Upper lobe of right lung (tissue), 1 donor: Measurements from ENCODE around the gene ATG2B. TPM values are rescaled to one million over a fixed set of nuclear protein-coding genes. Genes with fewer than 3 reads are reported as not detected.

Experiments used
- ATAC-seq: fragments of 200-7000 bp; cut with Tn5 transposase; one replicate; pipeline ENCODE4 v1.9.1; 2020; ENCODE audit warnings: mild to moderate bottlenecking, moderate library complexity
- DNase-seq: peaks from one replicate; pipeline ENCODE4 v3.0.0-alpha.2; 2020
- H3K27ac ChIP-seq: fragments of 200-600 bp; one replicate; pipeline ENCODE4 v1.8.0; 2022
- H3K27me3 ChIP-seq: fragments of 200-600 bp; one replicate; pipeline ENCODE4 v1.8.0; 2022; ENCODE audit warnings: mild to moderate bottlenecking
- H3K36me3 ChIP-seq: fragments of 200-600 bp; one replicate; pipeline ENCODE4 v1.8.0; 2022
- H3K4me1 ChIP-seq: fragments of 200-600 bp; one replicate; pipeline ENCODE4 v1.8.0; 2022
- H3K4me3 ChIP-seq: fragments of 200-600 bp; one replicate; pipeline ENCODE4 v1.8.0; 2022; ENCODE audit warnings: mild to moderate bottlenecking
- H3K9me3 ChIP-seq: fragments of 200-600 bp; one replicate; pipeline ENCODE4 v1.8.0; 2022
- CTCF ChIP-seq: fragments of 200-600 bp; IDR thresholded peaks from one replicate; pipeline ENCODE4 v1.8.0; 2022; ENCODE audit warnings: antibody characterized with exemption
- intact Hi-C: fragments of 100-400 bp; cut with DNase I; formaldehyde crosslinking; loops from one replicate; pipeline ENCODE4 v1.11.0; 2022
- long read RNA-seq: library from polyadenylated mRNA; unstranded; transcript quantifications from one replicate; pipeline ENCODE4 v2.0.0, GENCODE V29; 2021
- total RNA-seq: library from RNA; stranded (reverse); fragmentation: NEBNext Ultra II Directional; extraction: Animal tissue kit (Norgen Biotek cat#: 25700); gene quantifications from one replicate; pipeline ENCODE4 v1.2.1, GENCODE V29; 2021
- donor health status: DM: no; HTN: yes; CAD: no; lungs with severe emphysema.

The ATG2B gene, protein sequence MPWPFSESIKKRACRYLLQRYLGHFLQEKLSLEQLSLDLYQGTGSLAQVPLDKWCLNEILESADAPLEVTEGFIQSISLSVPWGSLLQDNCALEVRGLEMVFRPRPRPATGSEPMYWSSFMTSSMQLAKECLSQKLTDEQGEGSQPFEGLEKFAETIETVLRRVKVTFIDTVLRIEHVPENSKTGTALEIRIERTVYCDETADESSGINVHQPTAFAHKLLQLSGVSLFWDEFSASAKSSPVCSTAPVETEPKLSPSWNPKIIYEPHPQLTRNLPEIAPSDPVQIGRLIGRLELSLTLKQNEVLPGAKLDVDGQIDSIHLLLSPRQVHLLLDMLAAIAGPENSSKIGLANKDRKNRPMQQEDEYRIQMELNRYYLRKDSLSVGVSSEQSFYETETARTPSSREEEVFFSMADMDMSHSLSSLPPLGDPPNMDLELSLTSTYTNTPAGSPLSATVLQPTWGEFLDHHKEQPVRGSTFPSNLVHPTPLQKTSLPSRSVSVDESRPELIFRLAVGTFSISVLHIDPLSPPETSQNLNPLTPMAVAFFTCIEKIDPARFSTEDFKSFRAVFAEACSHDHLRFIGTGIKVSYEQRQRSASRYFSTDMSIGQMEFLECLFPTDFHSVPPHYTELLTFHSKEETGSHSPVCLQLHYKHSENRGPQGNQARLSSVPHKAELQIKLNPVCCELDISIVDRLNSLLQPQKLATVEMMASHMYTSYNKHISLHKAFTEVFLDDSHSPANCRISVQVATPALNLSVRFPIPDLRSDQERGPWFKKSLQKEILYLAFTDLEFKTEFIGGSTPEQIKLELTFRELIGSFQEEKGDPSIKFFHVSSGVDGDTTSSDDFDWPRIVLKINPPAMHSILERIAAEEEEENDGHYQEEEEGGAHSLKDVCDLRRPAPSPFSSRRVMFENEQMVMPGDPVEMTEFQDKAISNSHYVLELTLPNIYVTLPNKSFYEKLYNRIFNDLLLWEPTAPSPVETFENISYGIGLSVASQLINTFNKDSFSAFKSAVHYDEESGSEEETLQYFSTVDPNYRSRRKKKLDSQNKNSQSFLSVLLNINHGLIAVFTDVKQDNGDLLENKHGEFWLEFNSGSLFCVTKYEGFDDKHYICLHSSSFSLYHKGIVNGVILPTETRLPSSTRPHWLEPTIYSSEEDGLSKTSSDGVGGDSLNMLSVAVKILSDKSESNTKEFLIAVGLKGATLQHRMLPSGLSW (N-terminal part only)
- 19.1 TPM for total RNA-seq
- long read RNA-seq, partial matches to known transcripts = 5 of 8 reads
- long read RNA-seq, other reads (novel, unspliced or antisense) = 3 of 8 reads

GRCh38 chr14:96362965-96363750 lies at the start of gene ATG2B, which contains the start of gene GSKIP:
Gene ATG2B (minus strand): TSS chr14:96363341. CDS start chr14:96362976, 365 bp downstream.
Gene GSKIP (plus strand): TSS chr14:96363526. CDS start chr14:96382248, 18,722 bp downstream.
- TF ChIP-seq CTCF = no peak
- Histone ChIP-seq H3K27me3 (no peaks in the 10 kb centered on the region), H3K4me3 (peak within 1 kb of the TSS; percentile 97), H3K9me3 (no peaks in the 10 kb centered on the region), H3K36me3 (no peaks in the 10 kb centered on the region), H3K27ac (peak within 1 kb of the TSS; percentile 91), H3K4me1 (peaks cover 26% of the 10 kb centered on the region)
- intact Hi-C loops = no loop called here
- ATAC-seq = peak; percentile 98
- DNase-seq = peak; percentile 97

DNA sequence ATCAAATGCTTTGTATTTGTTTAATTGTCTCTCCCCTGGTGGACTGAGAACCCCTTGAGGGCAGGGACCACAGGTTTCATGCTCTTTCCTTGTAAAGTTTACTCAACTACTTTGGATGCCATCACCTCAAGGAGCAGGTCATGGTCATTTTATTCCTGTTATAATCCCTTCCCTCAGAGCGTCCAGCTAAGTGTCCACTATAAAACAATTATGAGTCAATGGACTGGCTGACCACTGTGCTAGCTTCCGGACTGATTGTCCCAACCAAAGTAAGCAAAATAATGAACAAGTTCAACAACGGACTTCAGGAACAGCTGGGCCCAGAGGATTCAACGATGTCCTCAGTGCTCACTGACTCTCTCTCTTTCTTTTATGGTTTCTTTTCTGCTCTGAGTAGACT lies 47.0 kb upstream of the ATG2B start:
- Histone ChIP-seq H3K27me3 (no peaks in the 10 kb centered on the region), H3K4me1 (no peaks in the 10 kb centered on the region), H3K4me3 (no peak overlapping the region), H3K27ac (no peak overlapping the region), H3K9me3 (no peaks in the 10 kb centered on the region), H3K36me3 (no peaks in the 10 kb centered on the region)
- intact Hi-C loops = no loop called here
- TF ChIP-seq CTCF = no peak
- ATAC-seq (no peak), DNase-seq (no peak)

DNA sequence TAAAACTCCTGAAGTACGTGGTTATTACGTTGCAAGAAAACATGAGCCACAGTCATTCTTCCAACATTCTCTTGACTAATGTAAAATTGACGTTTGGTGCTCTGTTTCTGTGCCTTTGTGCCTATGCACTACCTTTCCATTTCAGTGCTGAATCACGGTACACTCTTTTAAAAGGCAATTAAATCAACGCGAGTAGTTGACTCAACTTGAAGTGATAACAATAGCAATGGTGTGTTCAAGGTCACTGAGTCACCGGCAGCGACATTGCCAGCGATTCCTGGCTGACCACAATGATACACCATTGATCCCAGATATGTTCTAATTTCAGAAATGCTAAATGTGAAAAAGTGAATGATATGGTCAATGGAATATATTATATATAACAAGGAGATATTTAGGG lies 46.6 kb upstream of the ATG2B start:
- intact Hi-C loops = no loop called here
- Histone ChIP-seq H3K27me3 (no peaks in the 10 kb centered on the region), H3K4me3 (no peak overlapping the region), H3K27ac (no peak overlapping the region), H3K36me3 (no peaks in the 10 kb centered on the region), H3K4me1 (no peaks in the 10 kb centered on the region), H3K9me3 (no peaks in the 10 kb centered on the region)
- no peak for TF ChIP-seq CTCF
- no peak for DNase-seq
- ATAC-seq = no peak

DNA sequence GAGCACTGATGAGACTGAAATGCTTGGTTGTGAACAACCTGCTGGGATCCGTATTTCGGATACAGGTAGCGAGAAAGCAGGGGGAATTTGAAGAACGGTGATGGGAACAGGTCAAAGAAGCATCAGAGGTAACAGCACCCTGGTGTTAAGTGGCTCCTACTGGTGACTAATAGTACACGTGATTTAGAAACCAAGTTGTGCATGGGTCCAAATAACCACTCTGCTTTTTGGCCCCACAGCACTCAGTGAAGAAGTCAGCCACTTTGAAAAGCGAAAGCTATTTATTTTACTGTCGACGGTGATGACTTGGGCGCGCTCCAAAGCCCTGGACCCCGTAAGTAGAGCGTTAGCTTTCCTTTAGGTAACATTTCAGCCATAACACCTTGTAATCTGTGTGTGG lies 45.5 kb upstream of the ATG2B start:
- DNase-seq (no peak), ATAC-seq (peak; percentile 43)
- Histone ChIP-seq H3K36me3 (no peaks in the 10 kb centered on the region), H3K4me3 (no peak overlapping the region), H3K27ac (no peak overlapping the region), H3K9me3 (no peaks in the 10 kb centered on the region), H3K27me3 (no peaks in the 10 kb centered on the region), H3K4me1 (no peaks in the 10 kb centered on the region)
- TF ChIP-seq CTCF = no peak
- intact Hi-C loops = no loop called here
